ENCODE results near the gene TMEM163. TPM values are rescaled to one million over a fixed set of nuclear protein-coding genes. Genes with fewer than 3 reads are reported as not detected.
A peak's percentile ranks its signal among the peaks of the same experiment; 100 is the strongest.

TMEM163 gene
- total RNA-seq, 1 donor from 2014 or later, result 1.0 TPM

DNA sequence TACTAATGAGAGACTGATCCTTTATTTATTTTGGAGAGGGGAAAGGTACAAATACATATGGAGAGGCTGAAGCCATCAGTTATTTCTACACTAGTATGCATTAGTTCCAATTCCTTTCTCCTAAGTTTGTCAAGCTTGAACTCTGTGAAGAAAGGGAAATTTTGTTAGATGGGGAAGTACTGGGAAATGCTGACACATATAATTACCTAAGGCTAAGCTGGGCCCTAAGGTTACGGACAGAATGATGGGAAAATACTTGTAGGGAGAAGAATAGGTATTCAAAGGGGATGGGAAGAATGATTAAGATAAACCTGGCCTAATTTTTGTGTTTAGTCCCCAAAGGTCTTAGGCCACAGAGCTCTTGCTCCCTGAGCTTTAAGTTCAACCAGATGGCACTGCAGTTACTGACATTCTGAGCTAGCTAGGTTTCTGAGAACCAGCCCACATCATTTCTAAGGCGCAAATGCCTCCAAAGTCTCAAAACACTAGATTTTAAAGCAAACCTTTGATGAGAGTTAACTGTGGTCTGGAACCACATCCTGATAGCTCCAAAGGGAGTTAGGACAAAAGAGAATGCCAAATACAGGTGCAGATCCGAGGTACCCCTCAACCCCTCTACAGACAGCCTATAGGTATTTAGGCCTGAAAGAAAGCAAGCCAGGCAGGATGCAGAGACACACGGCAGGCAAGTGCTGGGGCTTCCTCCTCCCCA lies 2.7 kb downstream of the TMEM163 start:
- Mint-ChIP-seq H3K9me3 (no peaks in the 10 kb centered on the region), H3K27me3 (ENCODE audit: low read depth) (peaks cover 84% of the 10 kb centered on the region), H3K4me3 (peak overlapping the region; percentile 87), H3K4me1 (peaks cover 16% of the 10 kb centered on the region), H3K27ac (ENCODE audit: unreplicated experiment) (no peak overlapping the region), H3K36me3 (ENCODE audit: low read depth) (no peaks in the 10 kb centered on the region)
- TF ChIP-seq, protein P1, sequence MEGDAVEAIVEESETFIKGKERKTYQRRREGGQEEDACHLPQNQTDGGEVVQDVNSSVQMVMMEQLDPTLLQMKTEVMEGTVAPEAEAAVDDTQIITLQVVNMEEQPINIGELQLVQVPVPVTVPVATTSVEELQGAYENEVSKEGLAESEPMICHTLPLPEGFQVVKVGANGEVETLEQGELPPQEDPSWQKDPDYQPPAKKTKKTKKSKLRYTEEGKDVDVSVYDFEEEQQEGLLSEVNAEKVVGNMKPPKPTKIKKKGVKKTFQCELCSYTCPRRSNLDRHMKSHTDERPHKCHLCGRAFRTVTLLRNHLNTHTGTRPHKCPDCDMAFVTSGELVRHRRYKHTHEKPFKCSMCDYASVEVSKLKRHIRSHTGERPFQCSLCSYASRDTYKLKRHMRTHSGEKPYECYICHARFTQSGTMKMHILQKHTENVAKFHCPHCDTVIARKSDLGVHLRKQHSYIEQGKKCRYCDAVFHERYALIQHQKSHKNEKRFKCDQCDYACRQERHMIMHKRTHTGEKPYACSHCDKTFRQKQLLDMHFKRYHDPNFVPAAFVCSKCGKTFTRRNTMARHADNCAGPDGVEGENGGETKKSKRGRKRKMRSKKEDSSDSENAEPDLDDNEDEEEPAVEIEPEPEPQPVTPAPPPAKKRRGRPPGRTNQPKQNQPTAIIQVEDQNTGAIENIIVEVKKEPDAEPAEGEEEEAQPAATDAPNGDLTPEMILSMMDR (conservative IDR thresholded peaks at IDR 0.05), result no peak
- DNase-seq (ENCODE audit: low read depth, low spot score), result no peak

DNA sequence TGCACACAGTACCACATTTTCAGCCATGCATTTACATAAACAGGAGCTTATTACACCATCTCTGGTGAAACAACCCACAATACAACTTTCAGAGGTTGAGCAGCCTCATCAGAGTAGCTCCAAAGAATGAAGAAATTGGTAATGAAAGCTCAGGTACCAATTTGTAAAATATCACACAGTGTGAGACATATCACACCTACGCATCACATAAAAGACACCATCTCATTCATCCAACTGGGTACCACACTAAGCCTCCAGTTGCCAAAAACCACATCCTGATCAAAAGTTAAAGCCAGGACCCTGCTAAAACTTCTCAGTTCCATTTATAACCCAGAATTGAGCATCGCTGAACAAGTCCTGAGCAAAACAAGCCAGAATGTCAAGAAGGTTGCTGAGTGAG lies 4.6 kb downstream of the TMEM163 start:
- Mint-ChIP-seq H3K4me1 (peaks cover 12% of the 10 kb centered on the region), H3K4me3 (no peak overlapping the region), H3K27ac (ENCODE audit: unreplicated experiment) (no peak overlapping the region), H3K9me3 (no peaks in the 10 kb centered on the region), H3K36me3 (ENCODE audit: low read depth) (no peaks in the 10 kb centered on the region), H3K27me3 (ENCODE audit: low read depth) (peaks cover 77% of the 10 kb centered on the region)
- TF ChIP-seq, protein P1 (conservative IDR thresholded peaks at IDR 0.05), result no peak
- DNase-seq (ENCODE audit: low read depth, low spot score), result no peak

DNA sequence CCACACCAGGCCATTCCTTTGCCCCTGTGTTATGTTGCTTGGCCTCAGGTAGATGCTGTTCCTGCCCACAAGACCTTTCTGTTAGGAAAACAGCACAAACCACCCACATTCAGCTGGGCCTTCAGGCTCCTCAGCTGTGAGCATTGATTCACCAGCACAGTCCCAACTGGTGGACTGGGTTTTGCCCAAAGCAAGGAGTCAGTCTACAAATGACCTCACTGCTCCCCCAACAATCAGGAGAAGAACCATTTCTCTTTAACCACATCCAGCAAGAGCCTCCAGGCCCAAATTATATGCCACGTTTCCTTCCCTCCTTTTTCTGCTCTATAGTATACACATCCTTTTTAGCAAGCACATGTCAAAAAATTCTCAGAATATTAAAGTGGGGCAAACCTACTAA lies 5.2 kb downstream of the TMEM163 start:
- DNase-seq (ENCODE audit: low read depth, low spot score), result no peak
- Mint-ChIP-seq H3K27ac (ENCODE audit: unreplicated experiment) (no peak overlapping the region), H3K4me3 (no peak overlapping the region), H3K36me3 (ENCODE audit: low read depth) (no peaks in the 10 kb centered on the region), H3K9me3 (no peaks in the 10 kb centered on the region), H3K4me1 (peaks cover 12% of the 10 kb centered on the region), H3K27me3 (ENCODE audit: low read depth) (peaks cover 81% of the 10 kb centered on the region)
- TF ChIP-seq, protein P1 (conservative IDR thresholded peaks at IDR 0.05), result no peak

DNA sequence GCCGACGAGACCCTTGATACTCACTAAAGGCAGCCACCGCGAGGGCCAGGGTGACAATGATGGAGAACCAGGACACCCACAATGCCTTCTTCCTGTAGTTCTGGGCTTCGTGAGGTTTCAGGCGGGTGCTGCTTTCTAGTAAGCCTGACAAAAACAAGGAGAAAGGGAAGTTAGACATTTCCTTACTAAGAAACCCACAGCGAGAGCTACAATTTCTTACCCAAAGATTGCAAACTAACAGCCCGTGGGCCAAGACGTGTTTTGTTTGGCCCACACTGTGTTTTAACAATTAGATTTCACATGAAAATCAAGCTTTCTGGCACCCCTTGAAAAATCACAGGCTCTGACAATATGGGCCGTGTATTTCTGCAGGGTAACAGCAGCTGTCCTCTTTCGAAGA lies 5.6 kb downstream of the TMEM163 start:
- Mint-ChIP-seq H3K36me3 (ENCODE audit: low read depth) (no peaks in the 10 kb centered on the region), H3K27me3 (ENCODE audit: low read depth) (peaks cover 79% of the 10 kb centered on the region), H3K9me3 (no peaks in the 10 kb centered on the region), H3K4me3 (no peak overlapping the region), H3K4me1 (peaks cover 12% of the 10 kb centered on the region), H3K27ac (ENCODE audit: unreplicated experiment) (no peak overlapping the region)
- TF ChIP-seq, protein P1 (conservative IDR thresholded peaks at IDR 0.05), result no peak
- no peak for DNase-seq (ENCODE audit: low read depth, low spot score)

DNA sequence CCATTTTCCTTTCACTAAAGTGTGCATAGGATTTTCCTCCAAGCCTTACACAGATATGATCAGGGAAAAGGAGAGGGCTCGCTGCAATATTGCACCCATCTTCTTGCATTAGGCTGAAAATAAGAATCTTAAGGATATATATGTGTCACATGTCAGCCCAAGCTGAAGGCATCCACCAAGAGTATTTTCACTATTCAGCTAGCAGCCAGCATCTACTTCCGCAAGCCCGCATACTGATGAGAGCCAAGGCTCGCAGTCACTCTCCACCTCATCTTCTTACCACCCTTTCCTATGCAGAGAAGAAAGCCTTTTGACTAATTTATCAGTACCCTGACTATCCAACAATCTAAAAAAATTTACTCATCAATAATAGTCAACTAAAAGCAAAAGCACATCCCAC lies 6.1 kb downstream of the TMEM163 start:
- H3K27me3 Mint-ChIP-seq (ENCODE audit: low read depth), result peaks cover 75% of the 10 kb centered on the region
- no peaks in the 10 kb centered on the region for H3K36me3 Mint-ChIP-seq (ENCODE audit: low read depth)
- DNase-seq (ENCODE audit: low read depth, low spot score), result no peak
- no peak overlapping the region for H3K4me3 Mint-ChIP-seq
- TF ChIP-seq, protein P1 (conservative IDR thresholded peaks at IDR 0.05), result no peak
- H3K27ac Mint-ChIP-seq (ENCODE audit: unreplicated experiment), result no peak overlapping the region
- peaks cover 12% of the 10 kb centered on the region for H3K4me1 Mint-ChIP-seq
- no peaks in the 10 kb centered on the region for H3K9me3 Mint-ChIP-seq
